Activated CD4-positive, alpha-beta T cell treated with anti-CD3 and anti-CD28 coated beads, Interleukin-2, amount 50 U/mL, for 4 hours (primary cell): ENCODE measurements around the gene DCAF11.

ENCODE experiments used
- DNase-seq, 2 experiments: peaks; one replicate each; pipeline ENCODE4 v3.0.0-alpha.2; 2020

Gene DCAF11

DNA sequence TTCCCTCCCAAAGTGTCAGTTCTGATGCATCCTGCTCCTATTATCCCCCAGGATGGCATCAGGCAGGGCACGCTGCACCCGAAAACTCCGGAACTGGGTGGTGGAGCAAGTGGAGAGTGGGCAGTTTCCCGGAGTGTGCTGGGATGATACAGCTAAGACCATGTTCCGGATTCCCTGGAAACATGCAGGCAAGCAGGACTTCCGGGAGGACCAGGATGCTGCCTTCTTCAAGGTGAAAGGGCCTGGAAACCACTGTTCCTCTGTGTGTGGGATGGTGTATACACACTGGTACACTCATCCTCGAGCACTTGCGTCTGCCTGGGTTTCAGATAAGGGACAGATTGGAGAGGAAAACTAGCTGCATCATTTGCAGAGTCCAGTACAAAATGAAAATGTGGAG is 47.5 kb downstream of the DCAF11 start:
- DNase-seq, result no peak

DNA sequence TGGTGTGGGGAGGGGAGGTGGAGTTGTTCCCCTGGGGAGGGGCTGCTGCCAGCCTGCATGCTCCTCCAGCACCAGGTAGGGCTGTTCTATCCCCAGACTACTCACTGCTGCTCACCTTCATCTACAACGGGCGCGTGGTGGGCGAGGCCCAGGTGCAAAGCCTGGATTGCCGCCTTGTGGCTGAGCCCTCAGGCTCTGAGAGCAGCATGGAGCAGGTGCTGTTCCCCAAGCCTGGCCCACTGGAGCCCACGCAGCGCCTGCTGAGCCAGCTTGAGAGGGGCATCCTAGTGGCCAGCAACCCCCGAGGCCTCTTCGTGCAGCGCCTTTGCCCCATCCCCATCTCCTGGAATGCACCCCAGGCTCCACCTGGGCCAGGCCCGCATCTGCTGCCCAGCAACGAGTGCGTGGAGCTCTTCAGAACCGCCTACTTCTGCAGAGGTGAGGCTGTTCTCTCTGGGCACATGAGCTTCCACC is 50.0 kb downstream of the DCAF11 start:
- no peak for DNase-seq

- DNase-seq, result no peak
These were observed 51.2 kb downstream of the DCAF11 start for GRCh38 chr14:24165785-24166184.

GRCh38 chr14:24167469-24168114 is 53.0 kb downstream of the DCAF11 start:
- DNase-seq, result no peak

GRCh38 chr14:24171422-24172260 is 57.1 kb downstream of the DCAF11 start, which contains the start of gene REC8:
Gene REC8 (plus strand): TSS chr14:24172080. CDS start chr14:24172553, 473 bp downstream.
- peak; percentile 44 for DNase-seq

DNA sequence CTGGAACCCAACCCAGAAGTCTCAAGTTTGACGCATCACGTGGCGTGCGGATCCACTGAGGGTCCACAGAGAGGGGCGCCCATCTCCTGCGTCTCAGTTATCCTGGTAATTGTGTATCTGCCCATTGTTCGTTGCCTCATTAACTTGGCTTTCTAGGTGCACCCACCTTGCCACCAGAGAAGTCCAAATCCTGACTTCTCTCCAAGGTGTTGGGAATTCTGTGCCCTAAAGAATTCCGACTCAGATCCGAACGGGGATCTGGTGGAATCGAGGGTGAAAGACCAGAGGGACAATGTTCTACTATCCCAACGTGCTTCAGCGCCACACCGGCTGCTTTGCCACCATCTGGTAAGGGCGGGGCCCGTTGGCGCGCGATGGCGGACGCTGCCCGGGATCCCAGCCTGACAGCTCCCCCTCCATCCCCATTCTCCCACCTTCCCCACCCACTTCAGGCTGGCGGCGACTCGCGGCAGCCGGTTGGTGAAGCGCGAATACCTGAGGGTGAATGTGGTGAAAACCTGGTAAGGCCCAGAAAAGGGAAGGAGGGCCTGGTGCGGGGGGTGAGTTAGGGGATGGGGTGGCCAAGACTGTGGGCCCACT is 57.8 kb downstream of the DCAF11 start:
- DNase-seq, result no peak

DNA sequence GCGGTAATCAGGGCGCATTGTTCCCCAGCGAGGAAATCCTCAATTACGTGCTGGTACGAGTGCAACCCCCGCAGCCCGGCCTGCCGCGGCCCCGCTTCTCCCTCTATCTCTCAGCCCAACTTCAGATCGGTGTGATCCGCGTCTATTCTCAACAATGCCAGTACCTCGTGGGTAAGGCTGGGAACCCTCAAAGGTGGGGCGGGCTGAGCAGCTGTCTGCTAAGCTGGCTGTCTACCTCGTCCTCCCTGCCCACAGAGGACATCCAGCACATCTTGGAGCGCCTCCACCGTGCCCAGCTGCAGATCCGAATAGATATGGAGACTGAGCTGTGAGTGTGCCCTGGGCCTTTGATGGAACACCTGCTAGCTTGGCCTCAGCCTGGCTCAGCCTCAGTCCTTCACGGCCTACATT is 58.3 kb downstream of the DCAF11 start:
- no peak for DNase-seq
